Stimulated activated CD8-positive, alpha-beta memory T cell treated with anti-CD3 and anti-CD28 coated beads, Interleukin-7, amount 100 ng/mL, for 1 hour (primary cell): ENCODE measurements around the gene CDH8.

ENCODE experiments used
- DNase-seq, 2 donors: peaks; one replicate each; pipeline ENCODE4 v3.0.0-alpha.2; 2020; ENCODE audit warnings: low read depth in 2 of 2

The CDH8 gene

DNA sequence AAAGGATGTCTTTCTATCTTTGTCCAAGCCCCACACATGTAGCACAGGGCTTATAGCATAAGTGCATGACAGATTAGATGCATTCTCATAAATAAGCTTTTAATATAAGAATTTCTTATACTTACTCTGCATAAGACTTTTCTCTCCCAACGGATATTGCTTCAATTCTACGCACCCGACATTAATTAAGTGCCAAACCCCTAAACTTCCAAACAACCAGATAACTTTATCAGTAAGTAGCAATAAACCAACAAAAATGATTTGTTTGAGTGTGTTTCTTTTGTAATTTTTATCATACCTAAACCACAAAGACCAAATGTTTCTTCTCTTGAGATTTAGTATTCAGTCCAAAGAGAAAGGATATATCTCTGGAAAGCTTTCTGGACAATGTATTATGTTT, 391.5 kb downstream of the CDH8 start:
- DNase-seq: no peak

DNA sequence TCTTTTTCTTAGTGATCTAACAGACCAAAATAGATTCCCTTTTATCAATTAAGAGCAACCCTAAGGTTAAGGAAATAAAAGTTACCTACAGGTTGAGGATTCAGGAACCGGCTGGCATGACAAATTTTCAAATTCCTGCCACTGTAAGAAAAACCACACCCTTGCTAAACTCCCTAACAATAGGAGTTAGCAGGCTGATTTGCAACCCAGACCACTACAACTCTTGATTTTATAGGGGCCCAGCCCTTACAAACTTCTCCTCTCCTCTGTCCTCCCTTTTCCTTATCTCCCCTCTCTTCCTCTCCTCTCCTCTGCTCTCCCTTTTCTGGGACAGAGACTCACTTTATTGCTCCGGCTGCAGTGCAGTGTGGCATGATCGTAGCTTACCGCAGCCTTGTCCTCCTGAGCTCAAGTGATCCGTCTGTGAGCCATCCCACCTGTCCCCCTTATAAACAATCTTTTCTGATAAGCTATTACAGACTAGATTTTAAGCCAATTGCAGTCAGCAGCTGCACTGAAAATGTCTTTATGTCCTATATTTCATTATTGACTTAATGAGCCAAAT, 418.9 kb downstream of the CDH8 start:
- DNase-seq: no peak

DNA sequence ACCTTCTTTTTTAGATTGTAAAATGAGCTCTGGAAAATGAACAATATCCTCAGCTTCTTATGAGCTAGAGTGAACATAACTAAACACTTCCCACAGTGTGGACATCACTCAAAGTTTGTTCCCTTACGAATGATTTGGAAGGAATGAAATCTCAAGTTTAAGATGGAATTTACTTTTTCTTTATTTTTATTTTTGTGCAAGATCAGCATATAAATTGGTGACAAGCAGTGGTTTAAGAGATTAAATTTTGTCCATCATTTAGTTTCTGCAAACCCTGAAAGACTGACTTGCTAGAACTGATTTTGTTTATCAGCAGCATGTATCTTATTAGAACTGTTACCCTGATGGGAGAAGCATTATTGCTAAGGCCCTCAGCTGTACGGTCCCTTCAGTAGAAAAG, 420.1 kb downstream of the CDH8 start:
- DNase-seq: no peak

DNA sequence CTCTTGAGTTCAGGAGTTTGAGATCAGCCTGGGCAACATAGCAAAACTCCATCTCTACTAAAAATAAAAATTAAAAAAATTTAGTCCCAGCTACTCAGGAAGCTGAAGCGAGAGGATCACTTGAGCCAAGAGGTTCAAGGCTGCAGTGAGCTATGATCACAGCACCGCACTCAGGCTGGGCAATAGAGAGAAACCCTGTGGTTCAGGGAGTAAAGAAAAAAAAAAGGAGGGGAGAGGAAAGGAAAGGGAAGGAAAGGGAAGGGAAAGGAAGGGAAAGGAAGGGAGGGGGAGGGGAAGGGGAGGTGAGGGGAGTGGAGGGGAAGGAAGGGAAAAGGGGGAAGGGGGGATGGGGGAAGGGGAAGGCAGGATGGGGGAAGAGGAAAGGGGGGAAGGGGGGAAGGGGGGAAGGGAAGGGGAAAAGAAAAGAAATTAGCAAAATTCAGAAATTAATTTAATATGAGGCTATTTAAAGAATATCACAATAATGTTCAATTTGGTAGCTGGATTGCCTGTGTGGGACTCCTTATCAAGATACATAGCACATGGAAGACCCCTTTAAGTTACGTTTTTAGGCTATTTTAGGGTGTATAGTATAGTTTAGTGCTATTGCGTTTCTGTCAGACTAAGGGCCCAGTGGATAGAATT, 424.3 kb downstream of the CDH8 start:
- DNase-seq: no peak

DNA sequence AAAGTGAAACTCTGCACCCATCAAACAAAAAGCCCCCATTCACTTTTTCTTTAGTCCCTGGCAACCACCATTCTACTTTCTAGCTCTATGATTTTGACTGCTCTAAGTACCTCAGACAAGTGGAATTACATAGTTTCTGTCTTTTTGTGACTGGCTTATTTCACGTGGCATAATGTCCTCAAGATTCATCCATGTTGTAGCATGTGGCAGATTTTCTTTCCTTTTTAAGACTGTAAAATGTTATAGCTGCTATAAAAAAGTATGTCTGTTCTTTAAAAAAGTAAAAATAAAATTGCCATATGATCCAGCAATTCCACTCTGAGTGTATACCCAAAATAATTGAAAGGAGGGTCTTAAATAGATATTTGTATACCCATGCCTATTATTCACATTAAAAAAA, 429.7 kb downstream of the CDH8 start:
- no peak for DNase-seq
